Natural killer cell treated with Interleukin-12 subunit alpha and Interleukin-12 subunit beta and Interleukin-15 and Interleukin-18, amount 100 ng/mL, for 72 hours (primary cell): ENCODE data around the gene STOML1. TPM values are rescaled to one million over a fixed set of nuclear protein-coding genes. Genes with fewer than 3 reads are reported as not detected.

ENCODE experiments used
- ATAC-seq, 2 donors: fragments of 150-1000 bp; cut with Tn5 transposase in 1 of 2; sonication (Bioruptor Pico), chemical (Tn5 transposase) in 1 of 2; 2 replicates each; pipeline ENCODE4 v1.10.0; 2021
- DNase-seq: peaks from one replicate; pipeline ENCODE4 v3.0.0; 2022; ENCODE audit warnings: low spot score
- H3K27ac Mint-ChIP-seq, 2 donors: 1 replicate in 1 of 2; 2 replicates in 1 of 2; pipeline ENCODE4 v1.8.0; 2022; ENCODE audit warnings: mixed read lengths in 2 of 2, mild to moderate bottlenecking in 1 of 2, moderate library complexity in 1 of 2
- H3K27me3 Mint-ChIP-seq, 2 donors: 1 replicate in 1 of 2; 2 replicates in 1 of 2; pipeline ENCODE4 v1.8.0; 2022; ENCODE audit warnings: mixed read lengths in 2 of 2
- H3K36me3 Mint-ChIP-seq: one replicate; pipeline ENCODE4 v1.8.0; 2022; ENCODE audit warnings: mixed read lengths
- H3K4me1 Mint-ChIP-seq, 2 donors: 1 replicate in 1 of 2; 2 replicates in 1 of 2; pipeline ENCODE4 v1.8.0; 2022; ENCODE audit warnings: low read depth in 2 of 2, mixed read lengths in 2 of 2, mild to moderate bottlenecking in 1 of 2
- H3K4me3 Mint-ChIP-seq: one replicate; pipeline ENCODE4 v1.8.0; 2022; ENCODE audit warnings: mixed read lengths
- H3K9me3 Mint-ChIP-seq: 2 replicates; pipeline ENCODE4 v1.8.0; 2022; ENCODE audit warnings: mixed read lengths
- total RNA-seq, 2 donors: library from RNA; stranded (reverse); gene quantifications; one replicate each; pipeline ENCODE4 v1.2.3, GENCODE V29; 2022

STOML1 gene
- total RNA-seq, 2 donors from 2014 or later, result 14.3 to 17.9 TPM

DNA sequence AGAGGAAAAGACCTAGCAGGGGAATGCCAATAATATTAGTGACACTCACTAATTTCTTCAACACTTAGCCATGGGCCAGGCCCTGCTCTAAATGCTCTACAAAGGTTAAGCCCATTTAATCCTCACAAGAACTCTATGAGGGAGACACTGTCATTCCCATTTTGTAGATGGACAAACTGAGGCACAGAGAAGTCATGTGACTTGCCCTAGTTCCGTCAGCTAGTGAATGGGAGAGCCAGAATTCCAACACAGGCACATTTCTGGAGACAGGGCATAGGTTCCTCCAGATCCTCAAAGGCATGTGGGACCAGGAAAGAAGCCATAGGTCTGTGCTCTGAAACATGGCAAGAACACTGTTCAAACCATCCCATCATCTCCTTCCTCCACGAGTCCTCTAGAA lies 34.3 kb downstream of the STOML1 start:
- no peaks in the 10 kb centered on the region for H3K9me3 Mint-ChIP-seq
- DNase-seq, result no peak
- no peaks in the 10 kb centered on the region for H3K36me3 Mint-ChIP-seq
- no peak for ATAC-seq
- peaks cover 0 to 2% of the 10 kb centered on the region in 2 donors for H3K27me3 Mint-ChIP-seq
- H3K4me3 Mint-ChIP-seq, result no peak overlapping the region
- peaks cover 12 to 18% of the 10 kb centered on the region in 2 donors for H3K4me1 Mint-ChIP-seq
- no peak overlapping the region for H3K27ac Mint-ChIP-seq

DNA sequence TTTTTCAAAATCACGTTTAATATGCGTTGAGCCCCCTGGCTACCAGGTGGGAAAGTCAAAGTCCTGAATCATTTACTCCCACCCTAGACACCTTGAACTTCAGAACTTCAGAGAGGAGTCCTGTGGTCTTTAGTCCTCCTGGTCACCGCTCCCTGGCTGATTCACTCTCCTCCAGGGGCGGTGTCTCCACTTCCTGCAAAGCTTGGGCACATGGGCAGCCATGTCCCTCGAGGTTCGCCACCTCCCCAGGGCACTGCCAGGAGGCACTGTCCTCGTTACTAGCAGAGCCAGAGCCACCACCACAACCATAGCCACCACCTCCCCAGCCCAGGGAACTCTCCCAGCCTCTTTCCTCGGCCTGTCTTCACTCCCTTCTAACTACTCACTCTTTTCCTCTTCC lies 34.8 kb downstream of the STOML1 start:
- Mint-ChIP-seq H3K27me3 (peaks cover 0 to 2% of the 10 kb centered on the region in 2 donors), H3K27ac (no peak overlapping the region), H3K9me3 (no peaks in the 10 kb centered on the region), H3K36me3 (no peaks in the 10 kb centered on the region), H3K4me3 (no peak overlapping the region), H3K4me1 (peaks cover 12 to 18% of the 10 kb centered on the region in 2 donors)
- DNase-seq (no peak), ATAC-seq (no peak)

DNA sequence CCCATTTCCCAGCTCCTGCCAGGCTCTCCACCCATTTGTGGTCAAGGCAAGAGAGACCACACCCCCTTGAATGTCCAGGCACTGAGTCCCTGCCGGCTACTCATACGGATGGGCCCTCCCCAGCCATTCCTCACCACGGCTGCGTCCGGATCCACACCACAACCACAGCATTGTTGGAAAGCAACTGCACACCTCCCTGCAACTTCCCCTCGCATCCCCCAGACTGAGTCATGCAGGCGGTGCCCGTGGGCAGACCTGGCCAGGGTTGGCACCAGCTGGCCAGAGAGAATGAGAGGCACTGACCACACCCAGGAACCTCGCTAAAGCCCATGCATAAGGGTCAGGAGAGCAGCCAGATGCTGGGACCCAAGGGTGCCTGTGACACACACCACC lies 35.4 kb downstream of the STOML1 start:
- H3K4me3 Mint-ChIP-seq, result no peak overlapping the region
- ATAC-seq (peak; percentile 26 to 46), DNase-seq (no peak)
- H3K9me3 Mint-ChIP-seq, result no peaks in the 10 kb centered on the region
- no peak overlapping the region for H3K27ac Mint-ChIP-seq
- H3K4me1 Mint-ChIP-seq, result peaks cover 12 to 18% of the 10 kb centered on the region in 2 donors
- H3K27me3 Mint-ChIP-seq, result peaks cover 0 to 2% of the 10 kb centered on the region in 2 donors
- H3K36me3 Mint-ChIP-seq, result no peaks in the 10 kb centered on the region

DNA sequence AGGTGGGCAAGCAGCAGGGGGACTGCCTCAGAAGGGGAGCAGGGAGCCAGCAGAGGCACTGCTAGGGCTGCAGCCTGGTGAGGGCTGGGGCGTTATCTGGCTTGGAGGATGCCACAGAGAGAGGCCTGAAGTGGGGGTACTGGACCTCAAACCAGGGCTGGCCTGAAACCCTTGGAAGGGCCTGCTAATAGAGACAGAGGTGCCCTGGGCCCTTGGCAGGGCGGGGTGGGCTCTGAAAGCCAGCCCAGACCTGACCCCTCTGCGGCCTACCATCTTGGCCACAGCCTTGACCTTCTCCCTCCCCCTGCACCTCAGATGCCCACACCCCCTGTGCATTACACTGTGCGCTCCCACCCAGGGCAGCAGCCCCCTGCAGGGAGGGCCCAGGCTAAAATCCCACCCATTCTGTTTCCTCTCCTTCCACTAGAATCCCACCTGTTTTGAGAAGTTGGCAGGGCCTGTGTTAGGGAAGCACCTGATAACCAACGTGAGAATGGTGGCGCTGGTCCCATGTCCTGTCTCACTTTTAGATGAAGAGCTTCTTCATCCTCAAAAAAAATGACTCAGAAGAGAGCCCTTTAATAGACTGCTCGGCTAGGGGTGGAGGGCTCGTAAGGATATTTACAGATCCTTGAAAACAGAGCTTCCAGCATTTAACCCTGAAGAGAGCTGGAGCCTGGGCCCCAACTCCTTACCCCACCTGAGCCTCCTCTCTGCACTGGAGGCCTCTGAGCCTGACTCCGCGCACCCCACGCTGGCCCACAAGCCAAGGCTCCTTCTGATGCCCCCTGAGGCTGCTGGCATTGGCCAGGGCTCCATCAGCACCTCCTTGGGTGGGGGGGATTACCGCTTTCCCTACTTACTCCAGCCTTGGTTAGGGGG lies 36.0 kb downstream of the STOML1 start:
- DNase-seq (no peak), ATAC-seq (no peak)
- Mint-ChIP-seq H3K27ac (no peak overlapping the region), H3K9me3 (no peaks in the 10 kb centered on the region), H3K4me1 (peaks cover 15 to 22% of the 10 kb centered on the region in 2 donors), H3K27me3 (peaks cover 0 to 2% of the 10 kb centered on the region in 2 donors), H3K36me3 (no peaks in the 10 kb centered on the region), H3K4me3 (no peak overlapping the region)

DNA sequence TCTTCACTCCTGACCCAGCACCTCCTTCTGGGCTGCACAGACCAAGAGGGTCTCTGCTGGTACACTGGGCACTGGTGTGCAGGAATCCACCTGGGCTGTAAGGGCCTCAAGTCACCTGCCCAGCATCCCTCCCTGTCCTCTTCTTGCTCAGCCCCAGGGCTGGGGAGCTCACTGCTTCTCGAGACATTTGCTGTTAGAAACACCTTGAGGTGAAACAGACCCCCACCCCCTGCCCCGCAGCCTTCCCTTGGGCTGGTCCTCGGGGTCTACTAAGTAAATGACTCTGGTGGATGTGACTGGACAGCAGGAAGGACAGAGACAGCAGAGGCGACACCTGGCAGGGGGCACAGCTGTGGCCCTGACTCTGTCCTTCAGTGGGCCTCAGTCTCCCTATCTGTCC lies 36.8 kb downstream of the STOML1 start:
- no peaks in the 10 kb centered on the region for H3K9me3 Mint-ChIP-seq
- ATAC-seq (no peak), DNase-seq (no peak)
- no peak overlapping the region for H3K27ac Mint-ChIP-seq
- no peaks in the 10 kb centered on the region for H3K36me3 Mint-ChIP-seq
- H3K27me3 Mint-ChIP-seq, result peaks cover 0 to 2% of the 10 kb centered on the region in 2 donors
- H3K4me1 Mint-ChIP-seq, result peaks cover 19 to 30% of the 10 kb centered on the region in 2 donors
- H3K4me3 Mint-ChIP-seq, result no peak overlapping the region

DNA sequence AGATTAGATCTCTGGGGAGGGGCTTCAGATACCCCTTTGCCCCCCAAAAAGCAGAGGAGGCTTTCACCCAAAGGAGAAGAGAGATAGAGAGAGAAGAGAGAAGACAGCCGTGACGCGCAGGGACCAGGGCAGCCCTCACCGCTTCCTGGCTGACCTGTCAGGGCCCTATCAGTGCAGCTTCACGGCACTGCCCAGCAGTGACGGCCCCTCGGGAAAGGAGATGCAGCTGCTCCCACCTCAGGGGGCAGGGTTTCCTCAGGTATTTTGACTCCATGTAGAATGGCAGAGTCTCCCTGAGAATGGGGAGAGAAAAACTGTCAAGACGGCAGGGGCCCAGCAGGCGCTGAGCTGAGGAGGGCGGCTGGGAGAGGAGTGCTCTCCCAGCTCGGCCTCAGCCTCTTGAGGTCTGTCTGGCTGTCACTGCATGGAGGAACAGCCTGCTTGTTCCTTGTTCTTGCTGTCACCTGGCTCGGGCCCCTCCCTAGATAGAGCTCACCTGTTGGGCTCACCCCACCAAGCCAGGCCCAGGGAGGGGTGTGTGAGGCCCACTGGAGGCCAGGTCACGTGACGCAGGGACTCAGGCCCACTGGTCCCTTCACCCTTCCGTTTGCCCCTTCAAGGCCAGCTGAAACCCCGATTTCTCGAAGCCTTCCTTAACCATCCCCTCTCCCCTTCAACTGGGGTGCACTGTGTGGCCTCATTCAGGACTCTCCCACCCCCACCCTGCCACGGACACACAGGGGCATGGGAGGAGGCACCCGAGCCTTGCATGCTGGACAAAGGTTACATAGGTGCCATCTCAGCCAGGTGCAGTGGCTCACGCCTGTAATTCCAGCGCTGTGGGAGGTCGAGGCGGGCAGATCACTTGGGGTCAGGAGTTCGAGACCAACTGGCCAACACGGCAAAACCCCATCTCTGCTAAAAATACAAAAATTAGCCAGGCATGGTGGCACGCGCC lies 37.6 kb downstream of the STOML1 start:
- Mint-ChIP-seq H3K36me3 (no peaks in the 10 kb centered on the region), H3K4me1 (peaks cover 16 to 26% of the 10 kb centered on the region in 2 donors), H3K4me3 (no peak overlapping the region), H3K27ac (no peak overlapping the region), H3K9me3 (no peaks in the 10 kb centered on the region), H3K27me3 (peaks cover 0 to 2% of the 10 kb centered on the region in 2 donors)
- ATAC-seq (no peak), DNase-seq (no peak)

DNA sequence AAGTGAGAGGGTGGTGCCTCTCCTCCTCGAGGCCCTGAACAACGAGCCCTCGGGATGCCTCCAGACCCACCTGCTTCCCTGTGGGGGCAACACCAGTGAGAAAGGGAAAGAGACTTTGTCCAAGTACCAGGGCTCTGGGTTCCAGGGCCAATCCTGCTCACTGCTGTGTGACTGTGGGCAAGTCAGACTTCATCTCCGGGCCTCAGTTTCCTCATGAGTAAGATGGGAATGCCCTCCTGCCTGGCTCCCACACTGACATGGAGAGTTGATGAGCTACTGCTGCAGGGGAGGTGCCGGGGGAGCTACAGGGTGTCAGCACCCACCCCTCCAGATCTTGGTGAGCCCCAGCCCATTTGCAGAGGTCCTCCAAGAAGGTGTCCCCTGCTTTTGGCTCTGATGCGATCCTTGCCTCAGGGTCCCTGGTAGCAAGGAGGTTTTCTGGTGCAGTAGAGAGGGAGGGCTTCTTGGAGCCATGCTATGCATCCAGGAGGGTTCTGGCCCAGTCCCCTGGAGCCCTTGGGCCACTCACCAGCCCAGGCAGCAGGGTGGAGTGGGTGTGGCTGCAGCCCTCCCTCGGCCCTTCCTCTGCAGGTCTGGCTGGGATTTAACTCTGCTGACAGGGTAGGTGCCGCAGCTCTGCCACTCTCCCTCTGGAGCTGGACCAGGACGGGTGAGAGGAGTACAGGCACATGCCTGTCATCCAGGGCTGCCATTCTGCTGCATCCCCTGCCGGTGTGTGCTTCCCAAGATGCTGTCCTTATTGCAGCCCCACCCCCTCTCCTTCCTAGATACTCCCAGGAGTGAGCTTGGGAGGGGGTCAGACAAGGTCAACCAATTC lies 39.0 kb downstream of the STOML1 start:
- H3K4me1 Mint-ChIP-seq, result peaks cover 12 to 22% of the 10 kb centered on the region in 2 donors
- ATAC-seq (no peak), DNase-seq (no peak)
- peaks cover 0 to 2% of the 10 kb centered on the region in 2 donors for H3K27me3 Mint-ChIP-seq
- H3K9me3 Mint-ChIP-seq, result no peaks in the 10 kb centered on the region
- H3K27ac Mint-ChIP-seq, result no peak overlapping the region
- no peaks in the 10 kb centered on the region for H3K36me3 Mint-ChIP-seq
- H3K4me3 Mint-ChIP-seq, result no peak overlapping the region

DNA sequence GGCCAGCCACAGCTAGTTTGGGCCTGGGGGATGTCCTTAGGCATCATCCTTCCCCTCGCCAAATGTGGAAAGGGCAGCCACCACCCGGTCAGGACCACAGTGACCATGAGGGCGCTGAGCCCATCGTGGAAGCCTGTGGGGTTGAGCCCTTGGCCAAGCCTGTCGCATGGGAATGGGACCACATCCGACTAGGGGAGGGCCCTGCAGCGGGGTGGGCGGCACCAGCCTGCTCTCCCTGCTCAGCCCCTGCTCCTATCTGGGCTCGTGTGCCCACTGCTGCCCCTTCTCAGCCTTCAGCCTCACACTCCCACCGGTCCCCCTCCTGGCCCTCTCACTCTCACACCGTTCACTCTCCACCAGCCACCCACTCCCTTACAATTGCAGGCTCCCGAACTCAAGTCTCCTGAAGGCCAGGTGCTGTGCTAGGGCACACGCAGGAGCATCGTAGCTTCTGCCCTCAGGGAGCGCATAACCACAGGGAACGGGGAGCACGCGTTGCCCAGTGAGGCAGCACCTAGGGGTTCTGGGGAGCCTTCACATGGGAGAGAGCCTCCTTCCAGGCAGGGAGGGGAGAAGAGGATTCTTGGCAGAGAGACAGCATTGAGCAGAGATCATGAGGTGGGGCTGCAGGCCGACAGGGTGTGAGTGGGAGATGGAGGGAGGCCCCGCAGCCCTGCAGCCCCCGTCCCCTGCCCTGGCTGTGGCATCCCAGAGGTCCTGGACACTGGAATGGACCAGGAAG lies 39.8 kb downstream of the STOML1 start:
- H3K36me3 Mint-ChIP-seq, result no peaks in the 10 kb centered on the region
- no peak overlapping the region for H3K27ac Mint-ChIP-seq
- H3K4me3 Mint-ChIP-seq, result no peak overlapping the region
- H3K27me3 Mint-ChIP-seq, result no peaks in the 10 kb centered on the region
- H3K9me3 Mint-ChIP-seq, result no peaks in the 10 kb centered on the region
- DNase-seq, result no peak
- ATAC-seq, result no peak
- peaks cover 12 to 17% of the 10 kb centered on the region in 2 donors for H3K4me1 Mint-ChIP-seq

DNA sequence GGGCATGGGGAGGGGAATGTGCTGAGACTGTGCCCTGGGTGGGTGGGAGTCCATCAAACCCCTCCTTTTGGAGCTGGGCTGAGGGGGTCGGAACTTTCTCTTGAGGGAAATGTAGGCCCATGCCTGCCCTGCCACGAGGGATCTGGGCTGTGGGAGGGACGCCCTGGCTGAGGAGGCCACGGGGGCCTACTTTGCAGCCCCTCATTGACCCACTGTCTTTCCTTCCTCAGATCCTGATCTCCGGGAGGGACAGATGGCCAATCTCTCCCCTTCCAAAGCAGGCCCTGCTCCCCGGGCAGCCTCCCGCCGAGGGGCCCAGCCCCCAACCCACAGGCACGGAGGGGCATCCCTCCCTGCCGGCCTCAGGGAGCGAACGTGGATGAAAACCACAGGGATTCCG lies 40.5 kb downstream of the STOML1 start:
- H3K4me3 Mint-ChIP-seq, result peak overlapping the region; percentile 60
- H3K27ac Mint-ChIP-seq, result peak overlapping the region; percentile 61 to 66
- ATAC-seq (peak in 1 of 2 donors; percentile 2), DNase-seq (no peak)
- no peaks in the 10 kb centered on the region for H3K27me3 Mint-ChIP-seq
- H3K9me3 Mint-ChIP-seq, result no peaks in the 10 kb centered on the region
- H3K4me1 Mint-ChIP-seq, result peaks cover 8 to 13% of the 10 kb centered on the region in 2 donors
- no peaks in the 10 kb centered on the region for H3K36me3 Mint-ChIP-seq

DNA sequence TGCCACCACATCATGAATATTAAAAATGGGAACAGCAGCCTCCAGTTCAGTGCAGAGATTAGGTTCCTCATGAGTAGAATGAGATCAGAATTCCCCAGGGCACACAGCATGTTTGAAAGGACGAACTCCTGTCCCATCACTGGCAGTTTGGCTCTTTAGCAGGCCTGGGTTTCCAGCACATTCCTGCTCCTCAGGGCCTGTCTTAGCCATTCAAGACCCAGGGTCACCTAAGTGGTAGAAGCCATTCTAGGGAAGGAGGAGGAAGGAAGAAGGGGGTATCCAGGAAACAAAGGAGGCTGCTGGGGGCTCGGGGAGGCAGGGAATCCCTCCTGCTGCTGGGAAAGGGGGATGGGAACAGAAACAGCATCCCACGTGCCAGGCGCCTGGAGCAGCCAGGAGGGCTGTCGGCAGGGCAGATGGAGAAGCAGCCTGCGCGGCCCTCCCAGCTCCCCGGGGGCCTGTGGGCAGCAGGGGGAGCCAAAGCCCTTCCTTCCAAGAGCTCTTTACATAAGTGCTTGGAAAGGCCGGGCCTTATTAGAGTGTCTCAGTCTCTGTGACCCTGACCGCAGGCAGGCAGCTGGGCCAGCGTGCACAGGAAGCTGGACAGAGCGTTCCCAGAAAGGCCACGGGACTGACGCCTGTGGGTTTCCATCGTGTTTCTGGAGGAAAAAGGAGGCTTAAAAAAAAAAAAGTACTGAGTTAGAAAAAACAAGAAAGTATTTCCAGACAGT lies 41.1 kb downstream of the STOML1 start:
- Mint-ChIP-seq H3K27me3 (peaks cover 0 to under 1% of the 10 kb centered on the region in 2 donors), H3K9me3 (no peaks in the 10 kb centered on the region), H3K27ac (peak overlapping the region; percentile 61 to 66), H3K4me1 (peaks cover 7 to 12% of the 10 kb centered on the region in 2 donors), H3K4me3 (peak overlapping the region; percentile 60), H3K36me3 (no peaks in the 10 kb centered on the region)
- peak; percentile 80 to 88 for ATAC-seq
- peak; percentile 79 for DNase-seq

DNA sequence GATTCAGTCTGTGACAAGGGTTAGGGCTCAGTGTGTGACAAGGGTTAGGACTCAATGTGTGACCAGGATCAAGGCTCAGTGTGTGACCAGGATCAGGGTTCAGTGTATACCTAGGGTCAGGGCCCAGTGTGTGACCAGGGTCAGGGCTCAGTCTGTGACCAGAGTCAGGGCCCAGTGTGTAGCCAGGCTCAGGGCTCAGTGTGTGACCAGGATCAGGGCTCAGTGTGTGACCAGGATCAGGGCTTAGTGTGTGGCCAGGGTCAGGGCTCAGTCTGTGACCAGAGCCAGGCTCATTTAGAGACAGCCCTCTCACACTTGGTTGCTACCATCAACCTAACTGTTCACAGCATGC lies 41.6 kb downstream of the STOML1 start:
- peak overlapping the region; percentile 61 to 66 for H3K27ac Mint-ChIP-seq
- no peaks in the 10 kb centered on the region for H3K9me3 Mint-ChIP-seq

DNA sequence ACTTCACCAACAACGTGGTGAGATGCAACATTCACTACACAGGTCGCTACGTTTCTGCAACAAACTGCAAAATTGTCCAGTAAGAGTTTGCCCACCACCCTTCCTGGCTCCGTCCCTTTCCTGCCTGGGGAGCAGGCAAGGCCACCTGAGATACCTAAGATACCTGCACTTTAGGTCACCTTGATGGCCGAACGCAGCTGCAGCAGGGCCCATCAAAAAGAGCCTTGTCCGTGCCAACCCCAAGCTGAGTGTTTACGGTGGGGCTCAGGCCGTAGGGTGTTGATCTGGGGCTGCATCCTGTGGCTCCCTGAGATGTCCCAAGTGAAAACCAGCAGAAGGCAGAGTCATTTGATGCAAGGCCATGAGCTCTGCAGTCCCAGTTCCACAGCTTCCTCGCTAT lies 42.6 kb downstream of the STOML1 start:
- no peak overlapping the region for H3K4me3 Mint-ChIP-seq
- ATAC-seq (no peak), DNase-seq (no peak)
- no peaks in the 10 kb centered on the region for H3K9me3 Mint-ChIP-seq
- peak overlapping the region in 1 of 2 donors; percentile 53 for H3K27ac Mint-ChIP-seq
- H3K4me1 Mint-ChIP-seq, result peaks cover 7 to 12% of the 10 kb centered on the region in 2 donors
- peaks cover 0 to 2% of the 10 kb centered on the region in 2 donors for H3K27me3 Mint-ChIP-seq
- no peaks in the 10 kb centered on the region for H3K36me3 Mint-ChIP-seq

More for the DNA sequence above, 41.6 kb downstream of the STOML1 start:
- no peak overlapping the region for H3K4me3 Mint-ChIP-seq
- no peaks in the 10 kb centered on the region for H3K36me3 Mint-ChIP-seq
- H3K27me3 Mint-ChIP-seq, result peaks cover 0 to 2% of the 10 kb centered on the region in 2 donors
- ATAC-seq (no peak), DNase-seq (no peak)
- peaks cover 7 to 12% of the 10 kb centered on the region in 2 donors for H3K4me1 Mint-ChIP-seq
